GM10266 (cell line): ENCODE data around the gene PRCC.

Experiments used
- DNase-seq: peaks from one replicate; pipeline ENCODE4 v3.0.0; 2012; ENCODE audit errors: extremely low spot score
- CTCF ChIP-seq: IDR thresholded peaks from 2 replicates; pipeline ENCODE4 v1.5.1; 2012; ENCODE audit warnings: mild to moderate bottlenecking, low read depth; ENCODE audit not compliant: control insufficient read depth, insufficient read depth; ENCODE audit errors: missing control alignments

The PRCC gene

DNA sequence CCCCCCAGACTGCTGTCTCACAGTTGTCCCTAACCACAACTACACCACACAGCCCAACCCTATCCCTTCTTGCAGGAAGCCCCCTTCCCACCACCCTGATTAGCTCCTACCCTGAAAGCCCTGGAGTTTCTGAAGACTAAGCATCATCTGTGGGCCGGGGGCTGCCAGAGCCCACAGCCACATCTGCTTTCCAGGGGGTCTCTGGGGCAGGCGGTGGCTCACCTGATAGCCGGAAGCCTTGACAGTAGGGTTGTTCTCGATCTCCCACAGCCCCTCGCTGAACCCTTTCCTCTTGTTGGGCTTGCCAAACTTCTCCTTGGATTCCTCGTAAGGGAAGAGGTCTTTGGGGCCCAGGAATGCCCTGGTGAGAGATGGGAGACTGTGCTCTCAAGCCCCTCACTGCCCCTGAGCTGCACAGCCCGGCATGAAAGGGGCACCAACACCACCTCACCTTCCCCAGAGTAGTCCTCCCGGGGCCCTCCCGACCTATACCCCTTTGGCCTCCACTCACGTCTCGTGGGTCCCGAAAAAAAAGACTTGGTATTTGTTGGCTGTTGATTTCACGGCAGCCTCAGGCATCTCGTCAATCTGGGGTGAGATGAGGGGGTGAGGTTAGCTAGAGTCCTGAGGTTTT, 22.4 kb upstream of the PRCC start:
- no peak for TF ChIP-seq CTCF
- DNase-seq = no peak

DNA sequence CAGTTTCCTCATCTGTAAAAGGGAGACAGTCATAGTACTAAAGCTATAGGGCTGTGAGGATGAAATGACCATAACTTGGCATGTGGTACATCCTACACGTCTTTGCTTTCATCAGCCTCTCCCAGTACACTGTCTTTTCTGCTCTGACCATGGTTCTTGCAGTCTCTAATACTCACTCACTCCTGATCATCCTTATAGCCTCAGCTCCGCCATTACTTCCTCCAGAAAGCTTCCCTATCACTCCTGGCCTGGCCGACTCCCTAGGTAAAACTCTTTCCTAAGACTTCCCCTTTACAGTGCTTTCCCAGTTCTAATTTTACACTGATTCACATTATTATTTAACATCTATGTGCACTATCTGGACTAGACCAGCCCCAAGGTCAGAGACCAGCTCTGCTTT, 21.5 kb upstream of the PRCC start:
- DNase-seq = no peak
- no peak for TF ChIP-seq CTCF

- no peak for TF ChIP-seq CTCF
- DNase-seq = no peak
These were observed 21.0 kb upstream of the PRCC start for GRCh38 chr1:156746406-156746727.

- DNase-seq = peak; percentile 61
- TF ChIP-seq CTCF = peak; percentile 19
These were observed 20.4 kb upstream of the PRCC start for GRCh38 chr1:156746728-156747631.

DNA sequence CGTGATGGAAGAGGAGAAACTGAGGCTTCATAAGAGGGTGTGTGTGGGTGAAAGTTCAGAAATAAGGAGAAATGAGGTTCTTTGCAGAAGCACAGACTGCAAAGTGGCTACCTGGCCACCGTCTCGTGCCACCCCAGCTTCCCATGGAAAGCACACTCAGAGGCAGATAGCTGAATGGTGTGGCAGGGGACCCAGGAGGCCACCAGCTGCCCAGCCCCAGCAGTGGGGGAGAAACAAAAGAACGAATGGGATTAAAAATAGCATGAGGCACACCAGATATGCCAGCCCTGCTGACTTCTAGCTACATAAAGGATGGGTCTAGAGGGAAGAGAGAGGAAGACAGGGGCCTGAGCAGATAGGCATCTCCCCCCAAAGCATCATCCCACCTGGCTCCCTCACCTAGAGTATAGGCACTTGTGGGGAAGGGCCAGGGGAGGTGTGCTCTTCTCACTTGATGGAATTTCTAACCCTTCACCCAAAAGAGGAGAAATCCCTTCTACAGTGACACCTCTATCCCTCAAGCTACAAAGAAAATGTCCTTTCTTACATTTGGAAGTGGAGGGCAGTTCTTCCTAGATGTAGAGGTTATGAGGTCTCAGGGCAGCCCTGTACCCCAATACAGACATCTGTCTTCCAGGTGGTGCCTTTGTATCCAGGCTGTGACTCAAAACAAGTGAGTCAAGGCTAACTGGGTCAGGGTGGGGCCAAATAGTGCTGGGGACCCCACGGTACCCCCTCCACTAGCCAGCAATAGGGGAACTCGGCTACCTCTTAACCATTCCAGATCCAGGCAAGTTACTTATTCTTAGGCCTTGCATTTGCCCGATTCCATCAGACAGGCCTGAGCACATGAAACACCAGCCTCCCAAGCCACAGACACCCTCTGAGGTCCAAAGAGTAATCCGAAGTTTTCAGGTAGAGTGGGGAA, 19.3 kb upstream of the PRCC start:
- no peak for DNase-seq
- TF ChIP-seq CTCF = no peak

- no peak for TF ChIP-seq CTCF
- DNase-seq = no peak
These were observed 18.5 kb upstream of the PRCC start for GRCh38 chr1:156748670-156749418.
